ENCODE measurements around the gene OTOF. TPM values are rescaled to one million over a fixed set of nuclear protein-coding genes. Genes with fewer than 3 reads are reported as not detected.

The OTOF gene
- total RNA-seq, 4 donors from 2014 or later, result 0.21 TPM; not detected in 3

DNA sequence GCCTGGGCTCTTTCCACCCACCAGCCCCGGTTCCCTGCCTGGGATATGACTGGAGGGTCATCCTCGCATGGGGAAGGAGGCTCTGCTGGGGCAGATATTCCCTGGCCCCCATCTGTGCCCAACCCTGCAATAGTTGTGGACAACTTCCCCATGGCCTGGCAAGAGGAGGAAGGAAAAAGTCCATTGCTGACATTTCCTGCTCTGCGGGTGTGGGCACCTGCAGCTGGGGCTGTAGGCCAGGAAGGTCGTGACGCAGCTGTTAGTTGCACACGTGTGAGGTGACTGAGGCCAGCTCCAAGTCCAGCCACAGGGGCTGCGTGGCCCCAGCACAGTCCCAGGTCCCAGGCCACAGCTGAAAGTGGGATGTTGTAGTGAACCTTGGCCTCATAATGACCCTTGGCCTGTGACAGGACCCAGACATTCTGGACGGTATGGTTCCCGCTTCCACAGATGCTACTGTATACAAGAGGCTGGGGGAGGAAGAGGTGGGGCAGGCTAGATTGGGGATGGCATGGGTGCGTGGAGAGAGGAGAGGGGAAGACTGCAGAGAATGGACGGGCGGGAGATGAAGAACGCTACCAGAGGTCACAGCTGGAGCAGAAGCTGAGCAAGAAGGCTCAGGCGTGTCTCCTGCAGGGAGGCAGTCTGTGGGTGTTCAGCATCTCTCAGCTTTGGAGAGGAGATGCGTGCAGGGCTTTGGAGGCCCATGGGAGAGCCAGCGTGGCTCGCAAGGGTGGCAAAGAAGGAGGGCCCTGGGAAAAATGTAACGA is 22.1 kb downstream of the OTOF start:
- DNase-seq, result peak in 1 of 2 donors; percentile 13
- no peak for TF ChIP-seq POLR2A (IDR thresholded peaks at IDR 0.05)
- TF ChIP-seq, protein P1, sequence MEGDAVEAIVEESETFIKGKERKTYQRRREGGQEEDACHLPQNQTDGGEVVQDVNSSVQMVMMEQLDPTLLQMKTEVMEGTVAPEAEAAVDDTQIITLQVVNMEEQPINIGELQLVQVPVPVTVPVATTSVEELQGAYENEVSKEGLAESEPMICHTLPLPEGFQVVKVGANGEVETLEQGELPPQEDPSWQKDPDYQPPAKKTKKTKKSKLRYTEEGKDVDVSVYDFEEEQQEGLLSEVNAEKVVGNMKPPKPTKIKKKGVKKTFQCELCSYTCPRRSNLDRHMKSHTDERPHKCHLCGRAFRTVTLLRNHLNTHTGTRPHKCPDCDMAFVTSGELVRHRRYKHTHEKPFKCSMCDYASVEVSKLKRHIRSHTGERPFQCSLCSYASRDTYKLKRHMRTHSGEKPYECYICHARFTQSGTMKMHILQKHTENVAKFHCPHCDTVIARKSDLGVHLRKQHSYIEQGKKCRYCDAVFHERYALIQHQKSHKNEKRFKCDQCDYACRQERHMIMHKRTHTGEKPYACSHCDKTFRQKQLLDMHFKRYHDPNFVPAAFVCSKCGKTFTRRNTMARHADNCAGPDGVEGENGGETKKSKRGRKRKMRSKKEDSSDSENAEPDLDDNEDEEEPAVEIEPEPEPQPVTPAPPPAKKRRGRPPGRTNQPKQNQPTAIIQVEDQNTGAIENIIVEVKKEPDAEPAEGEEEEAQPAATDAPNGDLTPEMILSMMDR (IDR thresholded peaks at IDR 0.05), result no peak
- Histone ChIP-seq H3K4me1 (no peaks in the 10 kb centered on the region), H3K36me3 (no peaks in the 10 kb centered on the region), H3K4me3 (no peak overlapping the region), H3K9me3 (no peaks in the 10 kb centered on the region), H3K27me3 (no peaks in the 10 kb centered on the region), H3K27ac (no peak overlapping the region)
- intact Hi-C loops (cut with DNase I; ENCODE audit: low total_unique reads), result no loop called here

DNA sequence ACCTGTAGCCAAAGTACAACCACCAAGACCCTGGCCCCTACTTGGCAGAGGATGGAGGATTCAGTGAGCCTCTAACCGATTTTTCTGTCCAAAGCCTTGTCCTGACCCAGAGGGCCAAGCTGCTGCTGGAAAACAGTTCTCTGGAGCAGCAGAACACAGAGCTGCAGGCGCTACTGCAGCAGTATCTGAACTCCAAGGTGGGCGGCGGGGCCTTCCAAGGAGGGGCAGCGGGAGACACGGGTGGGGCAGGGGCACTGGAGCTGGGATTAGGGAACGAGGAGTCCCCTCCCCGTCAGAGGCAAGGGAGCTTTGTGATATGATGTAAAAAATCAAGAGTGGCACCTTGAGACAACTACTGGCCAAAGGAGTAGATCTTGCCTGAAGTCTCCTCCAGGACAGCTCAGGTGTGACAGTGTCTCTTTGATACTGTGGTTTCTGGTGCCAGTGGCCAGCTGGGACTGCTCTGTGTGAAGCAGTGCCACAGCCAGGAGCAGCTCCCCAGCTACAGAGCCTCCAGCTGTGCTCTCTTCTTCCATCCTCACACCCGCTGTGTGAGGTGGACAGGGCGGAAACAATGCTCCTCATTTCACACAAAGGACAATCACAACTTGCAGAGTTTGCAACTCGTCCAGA is 22.8 kb downstream of the OTOF start:
- DNase-seq, result no peak
- intact Hi-C loops (cut with DNase I; ENCODE audit: low total_unique reads), result no loop called here

DNA sequence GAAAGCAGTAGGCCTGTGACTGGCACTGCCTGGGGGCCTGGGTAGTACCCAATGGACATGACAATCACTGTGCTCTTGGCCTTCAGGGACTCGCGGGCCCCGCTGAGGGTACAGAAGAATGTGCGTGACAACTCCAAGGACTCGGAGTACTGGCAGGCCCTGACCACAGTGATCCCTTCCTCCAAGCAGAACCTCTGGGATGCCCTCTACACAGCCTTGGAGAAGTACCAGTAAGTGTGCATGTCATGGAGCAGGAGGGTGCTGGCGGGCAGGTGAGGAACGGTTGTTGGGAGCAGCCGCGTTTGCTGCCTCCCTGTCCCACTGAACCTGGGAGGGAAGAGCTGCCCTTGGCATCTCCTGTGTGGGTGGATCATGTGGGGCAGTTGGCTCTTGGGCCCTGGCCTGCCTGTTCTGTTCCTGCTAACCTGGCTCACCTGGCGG is 23.3 kb downstream of the OTOF start:
- no peaks in the 10 kb centered on the region for H3K36me3 ChIP-seq
- H3K4me3 ChIP-seq, result no peak overlapping the region
- H3K27ac ChIP-seq, result no peak overlapping the region
- TF ChIP-seq, protein P1 (IDR thresholded peaks at IDR 0.05), result no peak
- TF ChIP-seq POLR2A (IDR thresholded peaks at IDR 0.05), result no peak
- no peaks in the 10 kb centered on the region for H3K9me3 ChIP-seq
- DNase-seq, result no peak
- no peaks in the 10 kb centered on the region for H3K27me3 ChIP-seq
- intact Hi-C loops (cut with DNase I; ENCODE audit: low total_unique reads), result no loop called here
- no peaks in the 10 kb centered on the region for H3K4me1 ChIP-seq

More for the DNA sequence above, 22.8 kb downstream of the OTOF start:
- Histone ChIP-seq H3K9me3 (no peaks in the 10 kb centered on the region), H3K4me1 (no peaks in the 10 kb centered on the region), H3K27ac (no peak overlapping the region), H3K27me3 (no peaks in the 10 kb centered on the region), H3K4me3 (no peak overlapping the region), H3K36me3 (no peaks in the 10 kb centered on the region)
- TF ChIP-seq POLR2A (IDR thresholded peaks at IDR 0.05), result no peak
- TF ChIP-seq, protein P1 (IDR thresholded peaks at IDR 0.05), result no peak

DNA sequence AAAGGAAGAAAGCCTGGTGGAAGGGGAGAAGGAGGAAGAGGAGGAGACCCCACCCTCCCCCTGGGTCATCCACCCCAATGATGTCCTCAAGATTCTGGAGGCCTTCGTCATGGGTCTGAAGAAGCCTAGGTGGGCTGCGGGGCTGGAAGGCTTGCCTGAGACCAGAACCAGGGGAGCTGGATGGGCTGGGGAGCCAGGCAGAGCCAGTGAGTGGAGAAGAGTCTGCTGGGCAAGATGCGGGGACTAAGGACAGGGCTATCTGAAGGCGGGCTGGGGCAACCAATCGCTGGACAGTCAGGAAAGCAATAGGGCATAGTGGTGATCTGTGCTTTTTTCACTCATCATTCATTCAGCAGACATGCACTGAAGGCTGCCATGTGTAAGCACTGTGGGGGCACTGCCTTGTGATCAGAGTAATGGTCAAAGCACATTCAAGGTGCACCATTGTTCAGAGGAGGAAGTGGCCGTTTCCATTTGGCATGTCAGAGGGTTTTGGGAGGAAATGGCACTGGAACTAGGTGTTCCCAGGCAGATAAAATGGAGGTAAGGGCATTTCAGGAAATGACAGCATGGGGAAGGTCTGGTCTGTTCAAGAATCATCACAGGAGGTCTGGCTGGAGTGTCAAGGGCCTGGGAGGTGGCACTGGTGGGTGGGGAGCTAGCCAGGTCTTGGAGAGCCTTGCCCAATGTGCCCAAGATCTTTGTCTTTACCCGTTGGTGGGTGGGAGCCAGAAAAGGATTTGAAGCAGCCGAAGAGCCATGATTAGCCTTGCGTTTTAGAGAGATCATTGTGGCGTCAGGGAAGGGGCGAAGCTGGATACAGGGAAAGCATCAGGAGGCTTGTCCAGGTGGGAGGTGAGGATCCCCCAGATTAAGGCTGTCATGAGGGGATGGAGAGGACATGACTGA is 24.2 kb downstream of the OTOF start:
- Histone ChIP-seq H3K4me1 (no peaks in the 10 kb centered on the region), H3K27me3 (no peaks in the 10 kb centered on the region), H3K36me3 (no peaks in the 10 kb centered on the region), H3K9me3 (no peaks in the 10 kb centered on the region), H3K27ac (no peak overlapping the region), H3K4me3 (no peak overlapping the region)
- DNase-seq, result no peak
- intact Hi-C loops (cut with DNase I; ENCODE audit: low total_unique reads), result no loop called here
- TF ChIP-seq, protein P1 (IDR thresholded peaks at IDR 0.05), result no peak
- no peak for TF ChIP-seq POLR2A (IDR thresholded peaks at IDR 0.05)

Data from uterus (tissue), 4 donors.